C4-2B (cell line): ENCODE results near the gene RPL13.

Experiments
- ZFX ChIP-seq: fragments of 450-650 bp; IDR thresholded peaks from 2 replicates; pipeline ENCODE4 v1.6.1; 2017
- TF ChIP-seq, protein P1 (sequence below): fragments of 450-650 bp; conservative IDR thresholded peaks from 2 replicates; pipeline ENCODE4 v1.5.1; 2017; ENCODE audit warnings: mild to moderate bottlenecking

DNA sequence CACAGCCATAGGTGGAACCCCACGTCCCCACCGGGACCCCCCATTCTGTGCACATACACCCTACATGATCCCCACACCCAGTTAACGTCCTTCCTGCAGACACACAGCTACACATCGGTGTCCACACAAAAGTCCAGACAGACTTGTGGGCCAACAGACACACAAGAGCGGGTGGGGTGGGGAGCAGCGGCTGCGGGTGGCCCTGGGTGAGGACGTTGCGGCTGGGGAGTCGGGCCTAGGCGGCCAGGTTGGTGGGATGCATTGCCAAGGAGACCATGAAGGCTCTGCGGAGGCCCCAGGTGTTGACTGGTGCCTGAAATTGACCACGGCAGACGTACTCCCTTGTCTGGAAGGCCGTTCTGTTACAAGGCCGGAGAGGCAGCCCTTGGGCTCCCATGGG, 44.3 kb downstream of the RPL13 start:
- TF ChIP-seq, protein P1, sequence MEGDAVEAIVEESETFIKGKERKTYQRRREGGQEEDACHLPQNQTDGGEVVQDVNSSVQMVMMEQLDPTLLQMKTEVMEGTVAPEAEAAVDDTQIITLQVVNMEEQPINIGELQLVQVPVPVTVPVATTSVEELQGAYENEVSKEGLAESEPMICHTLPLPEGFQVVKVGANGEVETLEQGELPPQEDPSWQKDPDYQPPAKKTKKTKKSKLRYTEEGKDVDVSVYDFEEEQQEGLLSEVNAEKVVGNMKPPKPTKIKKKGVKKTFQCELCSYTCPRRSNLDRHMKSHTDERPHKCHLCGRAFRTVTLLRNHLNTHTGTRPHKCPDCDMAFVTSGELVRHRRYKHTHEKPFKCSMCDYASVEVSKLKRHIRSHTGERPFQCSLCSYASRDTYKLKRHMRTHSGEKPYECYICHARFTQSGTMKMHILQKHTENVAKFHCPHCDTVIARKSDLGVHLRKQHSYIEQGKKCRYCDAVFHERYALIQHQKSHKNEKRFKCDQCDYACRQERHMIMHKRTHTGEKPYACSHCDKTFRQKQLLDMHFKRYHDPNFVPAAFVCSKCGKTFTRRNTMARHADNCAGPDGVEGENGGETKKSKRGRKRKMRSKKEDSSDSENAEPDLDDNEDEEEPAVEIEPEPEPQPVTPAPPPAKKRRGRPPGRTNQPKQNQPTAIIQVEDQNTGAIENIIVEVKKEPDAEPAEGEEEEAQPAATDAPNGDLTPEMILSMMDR, result no peak
- no peak for TF ChIP-seq ZFX
